ENCODE results near the gene CES1.
"Not testable (repeated sequence)": the region's sequence is repeated elsewhere in the genome, so short reads cannot be mapped to it uniquely, and the experiment has no call there.

Gene CES1

DNA sequence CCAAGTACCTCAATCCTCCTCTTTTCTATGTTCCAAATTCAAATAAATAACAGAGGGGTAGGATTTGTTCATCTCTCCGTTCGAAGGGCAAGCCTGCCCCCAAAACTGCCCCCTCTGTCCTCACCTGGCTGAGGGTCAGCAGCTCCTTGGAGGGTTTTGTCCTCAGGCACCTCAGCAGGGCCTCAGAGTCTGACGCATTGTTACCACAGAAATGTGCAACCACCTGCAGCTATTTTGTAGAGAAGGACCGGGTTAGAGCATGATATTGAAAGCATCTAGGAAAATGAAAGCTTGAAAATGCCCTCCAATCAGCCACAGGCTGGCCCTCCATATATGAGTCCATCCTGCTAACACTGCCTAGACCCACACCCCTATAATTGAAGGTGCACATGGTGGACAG is 28.4 kb upstream of the CES1 start:
- Histone ChIP-seq H3K79me2 (ENCODE audit: control insufficient read depth, insufficient read depth, low read length, poor library complexity) (no peaks in the 10 kb centered on the region), H3K27ac (ENCODE audit: low read depth, low read length) (no peak overlapping the region), H2BK120ac (ENCODE audit: insufficient read depth, low read length, poor library complexity) (no peak overlapping the region), H3K4me1 (ENCODE audit: control insufficient read depth in 1 of 2, insufficient read depth in 2 of 2, low read length in 2 of 2) (no peaks in the 10 kb centered on the region), H2BK5ac (ENCODE audit: low read depth, low read length, poor library complexity) (no peak overlapping the region), H2AFZ (ENCODE audit: insufficient read depth, low read length, poor library complexity) (no peak overlapping the region), H3K79me1 (ENCODE audit: low read length) (no peaks in the 10 kb centered on the region), H4K8ac (ENCODE audit: low read depth, low read length) (no peak overlapping the region), H3K9me3 (ENCODE audit: insufficient read depth, low read depth, low read length) (no peaks in the 10 kb centered on the region), H2AK5ac (ENCODE audit: low read length) (no peak overlapping the region), H3K18ac (ENCODE audit: low read length) (no peak overlapping the region), H3K23ac (ENCODE audit: low read length) (no peak overlapping the region), H3K36me3 (ENCODE audit: control insufficient read depth in 1 of 2, insufficient read depth in 2 of 2, low read length in 2 of 2) (no peaks in the 10 kb centered on the region), H3K27me3 (ENCODE audit: insufficient read depth, low read length) (no peaks in the 10 kb centered on the region), H3K4ac (ENCODE audit: low read depth, low read length) (no peak overlapping the region), H3K4me2 (ENCODE audit: low read length) (no peak overlapping the region), H3K4me3 (ENCODE audit: low read depth, low read length) (no peak overlapping the region), H2BK12ac (ENCODE audit: low read length) (no peak overlapping the region), H3K14ac (ENCODE audit: low read length) (no peak overlapping the region), H4K91ac (ENCODE audit: low read depth, low read length) (no peak overlapping the region), H4K12ac (ENCODE audit: low read depth, low read length) (no peak overlapping the region), H3K9ac (ENCODE audit: low read length) (no peak overlapping the region)
- DNase-seq = no peak
- no CpG with 5 or more reads among the region's 4 CpGs for WGBS (ENCODE audit: extremely low coverage, insufficient coverage, insufficient read length)

DNA sequence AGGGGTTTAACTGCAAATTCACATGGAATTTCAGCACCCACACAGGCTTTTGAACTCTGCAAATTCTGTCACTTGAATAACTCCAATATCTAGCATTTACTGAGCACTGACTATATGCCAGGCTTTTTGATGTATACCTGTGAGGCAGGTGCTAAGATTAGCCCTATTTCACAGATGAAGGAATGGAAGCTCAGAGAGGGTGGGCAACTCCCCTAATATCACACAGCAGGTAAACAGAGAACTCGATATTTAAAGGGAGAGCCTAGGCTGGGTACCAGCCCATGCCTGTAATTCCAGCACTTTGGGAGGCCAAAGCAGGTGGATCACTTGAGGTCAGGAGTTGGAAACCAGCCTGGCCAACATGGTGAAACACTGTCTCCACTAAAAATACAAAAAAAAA is 24.8 kb upstream of the CES1 start:
- H2BK12ac ChIP-seq (ENCODE audit: low read length); DNase-seq; H3K18ac ChIP-seq (ENCODE audit: low read length); H3K4ac ChIP-seq (ENCODE audit: low read depth, low read length); H2BK5ac ChIP-seq (ENCODE audit: low read depth, low read length, poor library complexity); H3K79me1 ChIP-seq (ENCODE audit: low read length); H3K4me2 ChIP-seq (ENCODE audit: low read length); H4K8ac ChIP-seq (ENCODE audit: low read depth, low read length); H2AFZ ChIP-seq (ENCODE audit: insufficient read depth, low read length, poor library complexity); H3K4me1 ChIP-seq (ENCODE audit: control insufficient read depth in 1 of 2, insufficient read depth in 2 of 2, low read length in 2 of 2); H4K12ac ChIP-seq (ENCODE audit: low read depth, low read length); H3K14ac ChIP-seq (ENCODE audit: low read length); H3K9me3 ChIP-seq (ENCODE audit: insufficient read depth, low read depth, low read length); H3K36me3 ChIP-seq (ENCODE audit: control insufficient read depth in 1 of 2, insufficient read depth in 2 of 2, low read length in 2 of 2); H3K27ac ChIP-seq (ENCODE audit: low read depth, low read length); H2BK120ac ChIP-seq (ENCODE audit: insufficient read depth, low read length, poor library complexity); H3K27me3 ChIP-seq (ENCODE audit: insufficient read depth, low read length); H3K23ac ChIP-seq (ENCODE audit: low read length); H3K4me3 ChIP-seq (ENCODE audit: low read depth, low read length); H3K9ac ChIP-seq (ENCODE audit: low read length); H4K91ac ChIP-seq (ENCODE audit: low read depth, low read length); H2AK5ac ChIP-seq (ENCODE audit: low read length); H3K79me2 ChIP-seq (ENCODE audit: control insufficient read depth, insufficient read depth, low read length, poor library complexity): not testable (repeated sequence)
- no CpG with 5 or more reads among the region's 1 CpG for WGBS (ENCODE audit: extremely low coverage, insufficient coverage, insufficient read length)

DNA sequence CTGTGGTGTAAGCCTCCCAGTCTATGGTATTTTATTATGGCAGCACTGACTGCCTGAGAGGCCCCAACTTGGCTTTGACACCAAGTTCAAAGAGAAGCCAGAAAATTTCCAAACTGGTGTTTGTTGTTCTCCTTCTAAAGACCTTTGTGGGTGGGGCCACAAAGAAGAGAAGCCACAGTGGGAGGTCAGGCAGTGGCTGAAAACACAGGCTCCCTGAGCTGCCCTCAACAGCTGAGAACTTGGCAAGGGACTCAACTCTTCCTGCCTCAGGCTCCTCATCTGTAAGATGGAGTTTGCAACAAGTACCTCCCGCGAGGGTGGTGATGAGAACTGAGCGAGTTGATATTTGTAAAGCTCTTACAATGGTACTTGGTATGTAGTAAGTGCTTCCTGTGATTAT is 24.1 kb upstream of the CES1 start:
- no peaks in the 10 kb centered on the region for H3K4me1 ChIP-seq (ENCODE audit: control insufficient read depth in 1 of 2, insufficient read depth in 2 of 2, low read length in 2 of 2)
- H3K4me2 ChIP-seq (ENCODE audit: low read length) = no peak overlapping the region
- H2BK5ac ChIP-seq (ENCODE audit: low read depth, low read length, poor library complexity) = no peak overlapping the region
- H3K14ac ChIP-seq (ENCODE audit: low read length) = no peak overlapping the region
- no peak overlapping the region for H3K27ac ChIP-seq (ENCODE audit: low read depth, low read length)
- H3K18ac ChIP-seq (ENCODE audit: low read length) = no peak overlapping the region
- no peak overlapping the region for H3K4me3 ChIP-seq (ENCODE audit: low read depth, low read length)
- no peaks in the 10 kb centered on the region for H3K36me3 ChIP-seq (ENCODE audit: control insufficient read depth in 1 of 2, insufficient read depth in 2 of 2, low read length in 2 of 2)
- H2BK12ac ChIP-seq (ENCODE audit: low read length) = no peak overlapping the region
- H4K12ac ChIP-seq (ENCODE audit: low read depth, low read length) = no peak overlapping the region
- no peak overlapping the region for H3K9ac ChIP-seq (ENCODE audit: low read length)
- H4K8ac ChIP-seq (ENCODE audit: low read depth, low read length) = no peak overlapping the region
- no peaks in the 10 kb centered on the region for H3K79me1 ChIP-seq (ENCODE audit: low read length)
- no peak overlapping the region for H3K23ac ChIP-seq (ENCODE audit: low read length)
- no CpG with 5 or more reads among the region's 3 CpGs for WGBS (ENCODE audit: extremely low coverage, insufficient coverage, insufficient read length)
- H3K9me3 ChIP-seq (ENCODE audit: insufficient read depth, low read depth, low read length) = no peaks in the 10 kb centered on the region
- H3K4ac ChIP-seq (ENCODE audit: low read depth, low read length) = no peak overlapping the region
- H4K91ac ChIP-seq (ENCODE audit: low read depth, low read length) = no peak overlapping the region
- no peak overlapping the region for H2AFZ ChIP-seq (ENCODE audit: insufficient read depth, low read length, poor library complexity)
- no peak for DNase-seq
- H2BK120ac ChIP-seq (ENCODE audit: insufficient read depth, low read length, poor library complexity) = no peak overlapping the region
- H2AK5ac ChIP-seq (ENCODE audit: low read length) = no peak overlapping the region
- no peaks in the 10 kb centered on the region for H3K27me3 ChIP-seq (ENCODE audit: insufficient read depth, low read length)
- no peaks in the 10 kb centered on the region for H3K79me2 ChIP-seq (ENCODE audit: control insufficient read depth, insufficient read depth, low read length, poor library complexity)

DNA sequence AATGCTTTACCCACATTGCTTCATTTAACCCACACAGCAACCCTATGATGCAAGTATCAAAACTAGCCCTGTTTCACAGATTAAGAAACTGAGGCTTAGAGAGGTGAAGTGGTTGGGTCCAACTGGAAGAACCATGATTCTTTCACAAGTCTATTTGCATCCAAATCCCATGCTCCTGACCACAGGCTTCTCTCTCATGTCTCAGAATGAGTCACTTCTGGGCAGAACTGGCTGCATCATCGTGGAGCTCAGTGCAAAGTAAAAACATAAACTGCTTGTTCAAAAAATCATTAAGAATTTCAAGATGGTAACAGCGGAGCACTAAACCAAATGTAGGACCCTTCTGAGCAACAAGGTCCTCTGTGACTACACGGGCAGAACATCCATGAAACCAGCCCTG is 20.2 kb upstream of the CES1 start:
- no peak overlapping the region for H2BK120ac ChIP-seq (ENCODE audit: insufficient read depth, low read length, poor library complexity)
- no CpG with 5 or more reads among the region's 3 CpGs for WGBS (ENCODE audit: extremely low coverage, insufficient coverage, insufficient read length)
- H3K79me1 ChIP-seq (ENCODE audit: low read length) = no peaks in the 10 kb centered on the region
- no peak overlapping the region for H3K23ac ChIP-seq (ENCODE audit: low read length)
- no peaks in the 10 kb centered on the region for H3K79me2 ChIP-seq (ENCODE audit: control insufficient read depth, insufficient read depth, low read length, poor library complexity)
- no peaks in the 10 kb centered on the region for H3K36me3 ChIP-seq (ENCODE audit: control insufficient read depth in 1 of 2, insufficient read depth in 2 of 2, low read length in 2 of 2)
- H4K91ac ChIP-seq (ENCODE audit: low read depth, low read length) = no peak overlapping the region
- H3K4me3 ChIP-seq (ENCODE audit: low read depth, low read length) = no peak overlapping the region
- H4K8ac ChIP-seq (ENCODE audit: low read depth, low read length) = no peak overlapping the region
- no peak overlapping the region for H3K18ac ChIP-seq (ENCODE audit: low read length)
- H2AFZ ChIP-seq (ENCODE audit: insufficient read depth, low read length, poor library complexity) = no peak overlapping the region
- no peak overlapping the region for H2BK12ac ChIP-seq (ENCODE audit: low read length)
- no peak overlapping the region for H3K4me2 ChIP-seq (ENCODE audit: low read length)
- DNase-seq = no peak
- H3K4me1 ChIP-seq (ENCODE audit: control insufficient read depth in 1 of 2, insufficient read depth in 2 of 2, low read length in 2 of 2) = no peaks in the 10 kb centered on the region
- no peak overlapping the region for H4K12ac ChIP-seq (ENCODE audit: low read depth, low read length)
- no peak overlapping the region for H2BK5ac ChIP-seq (ENCODE audit: low read depth, low read length, poor library complexity)
- no peak overlapping the region for H3K27ac ChIP-seq (ENCODE audit: low read depth, low read length)
- no peak overlapping the region for H2AK5ac ChIP-seq (ENCODE audit: low read length)
- H3K9ac ChIP-seq (ENCODE audit: low read length) = no peak overlapping the region
- no peak overlapping the region for H3K14ac ChIP-seq (ENCODE audit: low read length)
- H3K9me3 ChIP-seq (ENCODE audit: insufficient read depth, low read depth, low read length) = no peaks in the 10 kb centered on the region
- no peaks in the 10 kb centered on the region for H3K27me3 ChIP-seq (ENCODE audit: insufficient read depth, low read length)
- no peak overlapping the region for H3K4ac ChIP-seq (ENCODE audit: low read depth, low read length)
